ENCODE measurements around the gene FYB1.
"Not testable (repeated sequence)": the region's sequence is repeated elsewhere in the genome, so short reads cannot be mapped to it uniquely, and the experiment has no call there.

FYB1 gene

GRCh38 chr5:39249564-39250274, 30.4 kb upstream of the FYB1 start:
- Histone ChIP-seq H3K9ac (ENCODE audit: low read depth, low read length) (no peak overlapping the region), H3K27ac (ENCODE audit: low read depth, low read length) (no peak overlapping the region), H3K4me3 (ENCODE audit: low read length) (no peak overlapping the region), H3K27me3 (ENCODE audit: insufficient read depth, low read length) (no peaks in the 10 kb centered on the region), H3K4me1 (ENCODE audit: insufficient read depth, low read length) (no peaks in the 10 kb centered on the region), H3K9me3 (ENCODE audit: insufficient read depth, low read depth, low read length) (no peaks in the 10 kb centered on the region), H3K36me3 (ENCODE audit: insufficient read depth, low read length) (no peaks in the 10 kb centered on the region)
- 90% methylated on average over 1 of the region's 1 CpG for WGBS

GRCh38 chr5:39249069-39249468, 29.7 kb upstream of the FYB1 start:
- Histone ChIP-seq H3K4me1 (ENCODE audit: insufficient read depth, low read length) (no peaks in the 10 kb centered on the region), H3K9me3 (ENCODE audit: insufficient read depth, low read depth, low read length) (no peaks in the 10 kb centered on the region), H3K4me3 (ENCODE audit: low read length) (no peak overlapping the region), H3K27me3 (ENCODE audit: insufficient read depth, low read length) (no peaks in the 10 kb centered on the region), H3K9ac (ENCODE audit: low read depth, low read length) (no peak overlapping the region), H3K36me3 (ENCODE audit: insufficient read depth, low read length) (no peaks in the 10 kb centered on the region), H3K27ac (ENCODE audit: low read depth, low read length) (no peak overlapping the region)
- 96% methylated on average over 1 of the region's 1 CpG for WGBS

GRCh38 chr5:39240750-39241149, 21.4 kb upstream of the FYB1 start:
- H3K4me3 ChIP-seq (ENCODE audit: low read length), result no peak overlapping the region
- no peak overlapping the region for H3K9ac ChIP-seq (ENCODE audit: low read depth, low read length)
- H3K27me3 ChIP-seq (ENCODE audit: insufficient read depth, low read length), result no peaks in the 10 kb centered on the region
- H3K9me3 ChIP-seq (ENCODE audit: insufficient read depth, low read depth, low read length), result no peaks in the 10 kb centered on the region
- H3K4me1 ChIP-seq (ENCODE audit: insufficient read depth, low read length), result no peaks in the 10 kb centered on the region
- 100% methylated on average over 1 of the region's 1 CpG for WGBS
- H3K27ac ChIP-seq (ENCODE audit: low read depth, low read length), result no peak overlapping the region
- H3K36me3 ChIP-seq (ENCODE audit: insufficient read depth, low read length), result no peaks in the 10 kb centered on the region

- Histone ChIP-seq H3K36me3 (ENCODE audit: insufficient read depth, low read length) (no peaks in the 10 kb centered on the region), H3K4me1 (ENCODE audit: insufficient read depth, low read length) (no peaks in the 10 kb centered on the region), H3K9me3 (ENCODE audit: insufficient read depth, low read depth, low read length) (no peaks in the 10 kb centered on the region), H3K9ac (ENCODE audit: low read depth, low read length) (no peak overlapping the region), H3K4me3 (ENCODE audit: low read length) (no peak overlapping the region), H3K27ac (ENCODE audit: low read depth, low read length) (no peak overlapping the region), H3K27me3 (ENCODE audit: insufficient read depth, low read length) (no peaks in the 10 kb centered on the region)
- WGBS, result 81% methylated on average over 3 of the region's 3 CpGs
Measured at GRCh38 chr5:39238366-39239105, 19.2 kb upstream of the FYB1 start.

GRCh38 chr5:39236718-39237117, 17.4 kb upstream of the FYB1 start:
- Histone ChIP-seq H3K36me3 (ENCODE audit: insufficient read depth, low read length) (no peaks in the 10 kb centered on the region), H3K4me3 (ENCODE audit: low read length) (no peak overlapping the region), H3K4me1 (ENCODE audit: insufficient read depth, low read length) (no peaks in the 10 kb centered on the region), H3K27ac (ENCODE audit: low read depth, low read length) (no peak overlapping the region), H3K27me3 (ENCODE audit: insufficient read depth, low read length) (no peaks in the 10 kb centered on the region), H3K9ac (ENCODE audit: low read depth, low read length) (no peak overlapping the region), H3K9me3 (ENCODE audit: insufficient read depth, low read depth, low read length) (no peaks in the 10 kb centered on the region)
- 100% methylated on average over 1 of the region's 1 CpG for WGBS

GRCh38 chr5:39235648-39236047, 16.3 kb upstream of the FYB1 start:
- H3K36me3 ChIP-seq (ENCODE audit: insufficient read depth, low read length), result no peaks in the 10 kb centered on the region
- 78% methylated on average over 2 of the region's 3 CpGs for WGBS
- no peaks in the 10 kb centered on the region for H3K9me3 ChIP-seq (ENCODE audit: insufficient read depth, low read depth, low read length)
- no peaks in the 10 kb centered on the region for H3K4me1 ChIP-seq (ENCODE audit: insufficient read depth, low read length)
- no peak overlapping the region for H3K9ac ChIP-seq (ENCODE audit: low read depth, low read length)
- H3K27ac ChIP-seq (ENCODE audit: low read depth, low read length), result no peak overlapping the region
- H3K27me3 ChIP-seq (ENCODE audit: insufficient read depth, low read length), result no peaks in the 10 kb centered on the region
- H3K4me3 ChIP-seq (ENCODE audit: low read length), result no peak overlapping the region

- 100% methylated on average over 1 of the region's 1 CpG for WGBS
- not testable (repeated sequence) for H3K4me3 ChIP-seq (ENCODE audit: low read length); H3K4me1 ChIP-seq (ENCODE audit: insufficient read depth, low read length); H3K27ac ChIP-seq (ENCODE audit: low read depth, low read length); H3K36me3 ChIP-seq (ENCODE audit: insufficient read depth, low read length); H3K9me3 ChIP-seq (ENCODE audit: insufficient read depth, low read depth, low read length); H3K27me3 ChIP-seq (ENCODE audit: insufficient read depth, low read length); H3K9ac ChIP-seq (ENCODE audit: low read depth, low read length)
Measured at GRCh38 chr5:39234494-39234893, 15.1 kb upstream of the FYB1 start.

- no peaks in the 10 kb centered on the region for H3K27me3 ChIP-seq (ENCODE audit: insufficient read depth, low read length)
- no peaks in the 10 kb centered on the region for H3K4me1 ChIP-seq (ENCODE audit: insufficient read depth, low read length)
- WGBS, result 91% methylated on average over 2 of the region's 2 CpGs
- no peaks in the 10 kb centered on the region for H3K9me3 ChIP-seq (ENCODE audit: insufficient read depth, low read depth, low read length)
- no peak overlapping the region for H3K4me3 ChIP-seq (ENCODE audit: low read length)
- H3K27ac ChIP-seq (ENCODE audit: low read depth, low read length), result no peak overlapping the region
- H3K36me3 ChIP-seq (ENCODE audit: insufficient read depth, low read length), result no peaks in the 10 kb centered on the region
- H3K9ac ChIP-seq (ENCODE audit: low read depth, low read length), result no peak overlapping the region
Measured at GRCh38 chr5:39233783-39234182, 14.4 kb upstream of the FYB1 start.

- Histone ChIP-seq H3K27ac (ENCODE audit: low read depth, low read length) (no peak overlapping the region), H3K9ac (ENCODE audit: low read depth, low read length) (no peak overlapping the region)
- 89% methylated on average over 4 of the region's 4 CpGs for WGBS
Measured at GRCh38 chr5:39231705-39232525, 12.6 kb upstream of the FYB1 start.

GRCh38 chr5:39228596-39228995, 9.2 kb upstream of the FYB1 start:
- no peak overlapping the region for H3K9ac ChIP-seq (ENCODE audit: low read depth, low read length)
- 0 out of 2 replicates have a peak, but pooled peaks cover 4% of the 10 kb centered on the region for H3K4me1 ChIP-seq (ENCODE audit: insufficient read depth, low read length)
- no peaks in the 10 kb centered on the region for H3K36me3 ChIP-seq (ENCODE audit: insufficient read depth, low read length)
- no peaks in the 10 kb centered on the region for H3K27me3 ChIP-seq (ENCODE audit: insufficient read depth, low read length)
- H3K9me3 ChIP-seq (ENCODE audit: insufficient read depth, low read depth, low read length), result no peaks in the 10 kb centered on the region
- WGBS, result 86% methylated on average over 1 of the region's 3 CpGs
- H3K4me3 ChIP-seq (ENCODE audit: low read length), result no peak overlapping the region
- H3K27ac ChIP-seq (ENCODE audit: low read depth, low read length), result no peak overlapping the region

More at GRCh38 chr5:39231705-39232525, 12.6 kb upstream of the FYB1 start:
- H3K4me1 ChIP-seq (ENCODE audit: insufficient read depth, low read length), result no peaks in the 10 kb centered on the region
- no peak overlapping the region for H3K4me3 ChIP-seq (ENCODE audit: low read length)
- H3K36me3 ChIP-seq (ENCODE audit: insufficient read depth, low read length), result no peaks in the 10 kb centered on the region
- no peaks in the 10 kb centered on the region for H3K27me3 ChIP-seq (ENCODE audit: insufficient read depth, low read length)
- no peaks in the 10 kb centered on the region for H3K9me3 ChIP-seq (ENCODE audit: insufficient read depth, low read depth, low read length)

- Histone ChIP-seq H3K27ac (ENCODE audit: low read depth, low read length) (no peak overlapping the region), H3K4me1 (ENCODE audit: insufficient read depth, low read length) (0 out of 2 replicates have a peak, but pooled peaks cover 4% of the 10 kb centered on the region), H3K9ac (ENCODE audit: low read depth, low read length) (no peak overlapping the region), H3K4me3 (ENCODE audit: low read length) (no peak overlapping the region), H3K36me3 (ENCODE audit: insufficient read depth, low read length) (no peaks in the 10 kb centered on the region), H3K9me3 (ENCODE audit: insufficient read depth, low read depth, low read length) (no peaks in the 10 kb centered on the region), H3K27me3 (ENCODE audit: insufficient read depth, low read length) (no peaks in the 10 kb centered on the region)
- WGBS, result 92% methylated on average over 1 of the region's 1 CpG
Measured at GRCh38 chr5:39226558-39226957, 7.2 kb upstream of the FYB1 start.

Data from HUES64 (cell line).